Sigmoid colon (tissue), 7 donors: ENCODE data around the gene PDE11A. TPM values are rescaled to one million over a fixed set of nuclear protein-coding genes. Genes with fewer than 3 reads are reported as not detected.

ENCODE experiments used
- DNase-seq: peaks from one replicate; pipeline ENCODE4 v3.0.0-alpha.2; 2019
- H3K27ac ChIP-seq, 4 donors: fragments of 200-600 bp; sonication (generic); one replicate each; pipeline ENCODE4 v1.5.1; 2016 to 2019; ENCODE audit warnings: mild to moderate bottlenecking in 1 of 4
- H3K27me3 ChIP-seq, 3 donors: fragments of 200-600 bp; sonication (generic); one replicate each; pipeline ENCODE4 v1.5.1; 2019; ENCODE audit warnings: mild to moderate bottlenecking in 1 of 3
- H3K36me3 ChIP-seq, 4 donors: fragments of 200-600 bp; sonication (generic); one replicate each; pipeline ENCODE4 v1.5.1; 2016 to 2019
- H3K4me1 ChIP-seq, 4 donors: fragments of 200-600 bp; sonication (generic); one replicate each; pipeline ENCODE4 v1.5.1; 2017 to 2019
- H3K4me3 ChIP-seq, 4 donors: fragments of 200-600 bp; sonication (generic); one replicate each; pipeline ENCODE4 v1.5.1; 2017 to 2019; ENCODE audit warnings: mild to moderate bottlenecking in 2 of 4, moderate library complexity in 1 of 4
- H3K9me3 ChIP-seq, 4 donors: fragments of 200-600 bp in 3 of 4; sonication (generic) in 3 of 4; one replicate each; pipeline versions ENCODE4 v1.5.1 to v1.6.1; 2013 to 2019
- CTCF ChIP-seq, 4 experiments: fragments of 450-650 bp in 3 of 4; fragments of 200-600 bp in 1 of 4; IDR thresholded peaks; one replicate each; pipeline ENCODE4 v1.5.1; 2016 to 2019; ENCODE audit warnings: antibody characterized with exemption in 4 of 4, mild to moderate bottlenecking in 3 of 4, moderate library complexity in 2 of 4
- EP300 ChIP-seq, 4 donors: sonication (generic); formaldehyde crosslinking; IDR thresholded peaks; one replicate each; pipeline ENCODE4 v1.6.1; 2017; ENCODE audit warnings: antibody characterized with exemption in 4 of 4
- POLR2A ChIP-seq, 2 donors: fragments of 450-650 bp; IDR thresholded peaks; one replicate each; pipeline ENCODE4 v1.6.1; 2016; ENCODE audit warnings: antibody characterized with exemption in 2 of 2, mild to moderate bottlenecking in 2 of 2, moderate library complexity in 2 of 2
- POLR2AphosphoS5 ChIP-seq, 4 donors: sonication (generic); formaldehyde crosslinking; IDR thresholded peaks; one replicate each; pipeline ENCODE4 v1.6.1; 2017; ENCODE audit warnings: antibody characterized with exemption in 4 of 4
- WGBS, 2 donors: extraction: QIAGEN DNeasy Blood & Tissue Kit; methylation state at CpG; one replicate each; pipeline ENCODE4 v1.1.7; 2013; 5-methylcytosine and 5-hydroxymethylcytosine counted together
- intact Hi-C: fragments of 100-400 bp; cut with DNase I; formaldehyde crosslinking; loops from one replicate; pipeline ENCODE4 v1.15.1; 2023
- polyA plus RNA-seq, 3 donors: library from polyadenylated mRNA; stranded (reverse); fragments of 200-250 nt; gene quantifications; one replicate each; pipeline ENCODE4 v1.2.3, GENCODE V29; 2013
- total RNA-seq, 4 donors: library from RNA; depleted of rRNA; stranded (reverse); fragments of >200 nt; gene quantifications; one replicate each; pipeline ENCODE4 v1.1.0, GENCODE V29; 2016
- donor health status: healthy with polysubstance abuse.
- donor health status: Bipolar disorder and iron deficiency.
- donor health status: healthy.

The PDE11A gene
- total and polyA plus RNA-seq, 7 donors: 0.57 to 16.8 (median 4.3) TPM; not detected in 2

GRCh38 chr2:177808984-177809809 is 263.4 kb downstream of the PDE11A start:
- intact Hi-C loops: loop anchor here (10.0 kb wide), 1 partner anchor 606 kb away; no protein-coding TSS in a partner anchor
- 24 to 62% methylated on average over 1 of the region's 1 CpG for WGBS, 2 donors
- Histone ChIP-seq H3K4me3 (no peak overlapping the region), H3K9me3 (peaks cover 0 to 2% (median 0%) of the 10 kb centered on the region in 4 donors), H3K27me3 (no peaks in the 10 kb centered on the region), H3K4me1 (no peaks in the 10 kb centered on the region), H3K36me3 (no peaks in the 10 kb centered on the region), H3K27ac (peak overlapping the region in 1 of 4 donors; percentile 15)
- TF ChIP-seq POLR2AphosphoS5 (IDR thresholded peaks at IDR 0.05) (no peak), CTCF (IDR thresholded peaks at IDR 0.05) (no peak), POLR2A (IDR thresholded peaks at IDR 0.05) (no peak), EP300 (IDR thresholded peaks at IDR 0.05) (no peak)
- DNase-seq: no peak

GRCh38 chr2:177806025-177806424 is 266.6 kb downstream of the PDE11A start:
- Histone ChIP-seq H3K9me3 (no peaks in the 10 kb centered on the region), H3K4me3 (no peak overlapping the region), H3K4me1 (no peaks in the 10 kb centered on the region), H3K36me3 (no peaks in the 10 kb centered on the region), H3K27ac (peak overlapping the region in 1 of 4 donors; percentile 0), H3K27me3 (no peaks in the 10 kb centered on the region)
- DNase-seq: no peak
- intact Hi-C loops: loop anchor here (10.0 kb wide), 1 partner anchor 609 kb away; no protein-coding TSS in a partner anchor
- no peak for TF ChIP-seq EP300 (IDR thresholded peaks at IDR 0.05)
- TF ChIP-seq POLR2A (IDR thresholded peaks at IDR 0.05): no peak
- TF ChIP-seq CTCF (IDR thresholded peaks at IDR 0.05): no peak
- TF ChIP-seq POLR2AphosphoS5 (IDR thresholded peaks at IDR 0.05): no peak

- no peaks in the 10 kb centered on the region for H3K36me3 ChIP-seq
- no peaks in the 10 kb centered on the region for H3K27me3 ChIP-seq
- no peak overlapping the region for H3K4me3 ChIP-seq
- 43 to 45% methylated on average over 1 of the region's 1 CpG for WGBS, 2 donors
- no peak overlapping the region for H3K27ac ChIP-seq
- no peaks in the 10 kb centered on the region for H3K9me3 ChIP-seq
- peaks cover 0 to 26% (median 19%) of the 10 kb centered on the region in 4 donors for H3K4me1 ChIP-seq
- peak; percentile 24 to 57 (median 45) for TF ChIP-seq CTCF (IDR thresholded peaks at IDR 0.05)
- TF ChIP-seq EP300 (IDR thresholded peaks at IDR 0.05): no peak
- TF ChIP-seq POLR2AphosphoS5 (IDR thresholded peaks at IDR 0.05): no peak
- no peak for TF ChIP-seq POLR2A (IDR thresholded peaks at IDR 0.05)
- no peak for DNase-seq
- intact Hi-C loops: loop anchor here (5.0 kb wide), 4 partner anchors 88 to 313 kb away; partner anchors contain the start of genes PDE11A and RBM45
Measured at GRCh38 chr2:177799531-177799930, 273.0 kb downstream of the PDE11A start.

GRCh38 chr2:177797808-177798207 is 274.8 kb downstream of the PDE11A start:
- TF ChIP-seq POLR2A (IDR thresholded peaks at IDR 0.05): no peak
- no peak for TF ChIP-seq CTCF (IDR thresholded peaks at IDR 0.05)
- no peak for TF ChIP-seq EP300 (IDR thresholded peaks at IDR 0.05)
- no peak for TF ChIP-seq POLR2AphosphoS5 (IDR thresholded peaks at IDR 0.05)
- intact Hi-C loops: loop anchor here (5.0 kb wide), 4 partner anchors 89 to 314 kb away; partner anchors contain the start of genes PDE11A and RBM45
- WGBS, 2 donors: 31 to 44% methylated on average over 1 of the region's 1 CpG

More at GRCh38 chr2:177797808-177798207, 274.8 kb downstream of the PDE11A start:
- Histone ChIP-seq H3K4me3 (no peak overlapping the region), H3K36me3 (no peaks in the 10 kb centered on the region), H3K4me1 (peaks cover 0 to 26% (median 19%) of the 10 kb centered on the region in 4 donors), H3K27me3 (no peaks in the 10 kb centered on the region), H3K9me3 (no peaks in the 10 kb centered on the region), H3K27ac (peak overlapping the region in 2 of 4 donors; percentile 61 to 74)
- no peak for DNase-seq
